GM19023 (cell line): ENCODE data around the gene CETN2.

Source experiments
- ATAC-seq: cut with Tn5 transposase; IDR thresholded peaks from one replicate; pipeline ENCODE4 v1.9.1; 2021; ENCODE audit warnings: mild to moderate bottlenecking, moderate library complexity; ENCODE audit not compliant: unreplicated experiment

The CETN2 gene

GRCh38 chrX:152833378-152833777, 2.8 kb upstream of the CETN2 start:
- ATAC-seq: no peak

DNA sequence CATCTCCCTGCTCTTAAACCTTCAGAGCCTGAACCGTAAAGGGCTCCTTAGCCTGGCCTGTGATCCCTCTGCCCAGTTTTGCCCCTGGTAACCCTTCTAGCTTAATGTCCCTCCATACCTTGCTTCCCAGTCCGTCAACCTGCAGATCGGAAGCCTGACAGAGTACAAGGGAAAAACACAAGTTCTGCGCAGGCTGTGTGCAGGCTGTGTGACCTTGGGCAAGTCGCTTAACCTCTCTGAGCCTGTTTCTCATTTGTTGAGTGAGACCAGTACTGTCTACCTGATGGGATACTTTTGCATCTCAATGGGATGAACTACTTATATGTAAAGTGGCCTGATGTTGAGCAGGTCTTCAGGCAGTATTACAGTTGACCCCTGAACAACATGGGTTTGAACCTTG, 2.0 kb upstream of the CETN2 start:
- ATAC-seq: no peak

DNA sequence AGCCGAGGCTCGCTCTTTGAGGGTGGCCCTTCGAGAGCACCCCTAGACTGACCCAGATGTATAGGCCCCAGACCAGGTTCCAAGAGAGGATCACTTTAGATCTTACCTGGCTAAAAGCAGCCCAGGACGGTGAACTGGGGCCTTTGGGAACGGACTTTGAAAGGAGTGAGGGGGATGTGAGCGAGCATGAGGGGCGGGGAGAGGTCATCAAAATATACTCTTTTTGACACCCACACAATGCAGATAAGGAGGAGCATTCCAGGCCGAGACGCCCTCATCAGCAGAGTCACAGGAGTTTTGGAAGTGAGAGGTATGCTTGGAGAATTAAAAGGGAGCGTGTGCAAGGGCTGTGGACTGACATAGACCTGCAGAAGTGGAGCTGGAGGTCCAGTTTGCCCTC, 834 bp upstream of the CETN2 start:
- ATAC-seq: no peak

DNA sequence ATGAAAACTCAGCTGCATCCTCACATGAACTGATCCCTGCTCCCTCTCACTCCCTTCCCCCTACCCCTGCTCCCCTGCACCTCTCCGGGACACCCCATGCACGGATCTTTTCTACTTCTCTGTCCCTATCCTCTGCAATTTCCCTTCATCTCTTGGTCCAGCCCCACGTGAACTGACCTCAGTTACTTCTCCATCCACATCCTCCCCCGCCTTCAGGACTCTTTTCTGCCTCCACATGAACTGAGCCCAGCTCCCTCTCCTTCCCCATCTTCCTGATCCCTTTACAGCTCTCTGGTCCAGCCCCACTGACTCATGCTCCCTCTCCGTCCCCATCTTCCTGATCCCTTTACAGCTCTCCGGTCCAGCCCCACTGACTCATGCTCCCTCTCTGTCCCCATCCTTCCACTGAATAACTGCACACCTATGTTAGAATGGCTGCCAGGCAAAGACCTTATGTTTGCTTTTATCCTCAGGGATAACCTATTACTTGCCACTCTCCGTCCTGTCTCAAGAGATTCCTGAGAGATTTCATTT, 5.6 kb downstream of the CETN2 start:
- no peak for ATAC-seq

DNA sequence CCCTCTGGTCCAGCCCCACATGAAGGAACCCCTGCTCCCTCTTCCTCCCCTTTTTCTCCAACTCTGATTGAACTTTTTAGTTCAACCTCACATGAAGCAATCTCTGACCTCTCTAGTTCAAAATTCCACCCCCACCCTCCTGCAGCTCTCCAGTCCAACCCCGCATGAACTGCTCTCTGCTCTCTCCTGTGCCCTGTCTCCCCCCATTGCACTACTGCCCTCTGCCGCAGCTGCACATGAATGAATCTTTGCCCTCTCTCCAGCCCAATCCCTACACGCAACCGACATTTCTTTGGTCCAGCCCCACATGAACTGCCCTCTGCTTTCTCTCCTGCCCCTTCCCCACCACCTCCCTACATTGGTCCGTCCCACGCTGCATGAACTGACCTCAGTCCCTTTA, 6.9 kb downstream of the CETN2 start:
- ATAC-seq: no peak

GRCh38 chrX:152822383-152823086, 8.0 kb downstream of the CETN2 start:
- ATAC-seq: no peak

DNA sequence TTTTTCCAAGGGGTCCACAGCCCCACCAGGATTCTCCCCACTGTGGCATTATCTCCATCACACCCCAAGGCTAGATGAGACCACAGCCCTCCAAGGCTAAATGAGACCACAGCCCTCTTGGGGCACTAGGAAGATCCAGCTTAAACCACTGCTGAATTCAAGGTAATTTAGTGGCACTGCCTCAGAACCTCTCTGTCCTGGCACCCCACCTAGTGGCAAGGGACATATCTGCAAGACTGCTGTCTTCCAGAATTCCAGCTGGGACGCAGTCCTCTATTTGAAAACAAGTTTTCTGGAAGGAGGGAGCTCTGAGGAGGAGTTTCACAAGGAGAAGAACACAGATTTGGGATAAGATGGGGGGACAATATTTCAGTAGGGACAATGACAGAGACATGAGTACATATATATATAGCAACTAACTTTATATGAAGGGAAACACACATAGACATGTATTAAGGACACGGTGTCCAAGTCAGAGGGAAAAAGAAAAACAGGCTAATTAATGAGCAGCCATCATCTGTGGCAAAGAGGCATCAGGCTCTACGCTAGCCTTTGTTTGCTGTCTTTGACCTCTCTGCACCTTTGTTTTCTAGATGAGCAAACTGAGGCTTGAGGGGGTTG, 9.3 kb downstream of the CETN2 start:
- ATAC-seq: no peak

DNA sequence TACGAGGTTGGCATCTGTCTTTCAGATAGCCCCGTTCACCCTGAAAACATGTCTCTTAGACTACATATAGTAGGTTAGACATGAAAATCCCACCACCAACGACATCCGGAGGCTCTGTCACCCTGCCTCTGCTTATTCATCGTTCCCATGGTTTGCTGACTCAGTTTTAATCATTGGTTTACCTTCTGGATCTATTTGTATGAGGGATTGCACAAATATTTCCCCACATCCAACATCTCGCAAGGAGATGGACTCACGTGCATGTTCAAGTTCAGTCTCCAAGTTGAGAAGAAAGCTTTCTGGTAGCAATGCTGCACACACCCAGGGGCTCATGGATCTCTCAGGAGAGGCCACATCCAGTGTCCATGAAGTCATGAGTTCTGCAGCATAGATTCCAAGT, 10.8 kb downstream of the CETN2 start:
- ATAC-seq: no peak

GRCh38 chrX:152819266-152819665, 11.3 kb downstream of the CETN2 start:
- ATAC-seq: no peak

DNA sequence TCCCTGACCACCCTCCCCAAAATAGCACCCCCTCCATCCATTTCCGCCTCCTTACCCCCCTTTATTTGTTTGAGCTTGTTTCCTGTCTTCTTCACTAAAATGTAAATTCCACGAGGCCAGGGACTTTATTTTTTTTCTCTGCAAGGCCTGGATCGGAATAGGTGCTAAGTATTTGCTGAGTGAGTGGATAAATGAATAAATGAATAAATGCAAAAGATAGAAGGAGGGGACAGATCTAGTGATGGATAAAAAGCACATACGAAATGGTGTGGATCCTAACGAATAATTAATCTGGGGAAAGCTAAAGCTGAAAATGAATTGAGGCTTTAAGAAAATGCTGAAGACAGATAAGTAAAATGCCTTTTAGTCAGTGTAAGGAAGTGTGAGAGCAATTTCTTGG, 12.2 kb downstream of the CETN2 start:
- ATAC-seq: no peak

GRCh38 chrX:152817078-152817764, 13.3 kb downstream of the CETN2 start:
- no peak for ATAC-seq

GRCh38 chrX:152814048-152814447, 16.5 kb downstream of the CETN2 start:
- ATAC-seq: no peak

DNA sequence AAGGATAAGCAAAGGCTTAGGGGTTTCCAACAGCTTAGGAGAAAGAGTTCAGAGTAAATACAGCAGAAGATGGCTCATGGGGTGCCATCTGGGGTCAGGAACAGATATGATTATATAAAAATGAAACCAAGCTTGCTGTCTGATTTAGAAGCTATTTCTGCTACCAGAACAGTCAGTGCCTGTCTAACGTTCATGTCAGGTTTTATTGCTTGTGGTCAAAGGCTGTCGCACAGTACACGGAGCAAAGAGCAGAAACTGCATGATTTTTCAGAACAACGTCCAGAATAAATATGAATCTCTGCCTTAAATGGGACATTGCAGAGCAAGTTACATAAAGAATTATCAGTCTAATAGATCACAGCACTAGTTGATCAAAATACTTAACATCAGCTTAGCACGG, 17.4 kb downstream of the CETN2 start:
- no peak for ATAC-seq

- no peak for ATAC-seq
Measured at GRCh38 chrX:152810403-152810802, 20.2 kb downstream of the CETN2 start.

DNA sequence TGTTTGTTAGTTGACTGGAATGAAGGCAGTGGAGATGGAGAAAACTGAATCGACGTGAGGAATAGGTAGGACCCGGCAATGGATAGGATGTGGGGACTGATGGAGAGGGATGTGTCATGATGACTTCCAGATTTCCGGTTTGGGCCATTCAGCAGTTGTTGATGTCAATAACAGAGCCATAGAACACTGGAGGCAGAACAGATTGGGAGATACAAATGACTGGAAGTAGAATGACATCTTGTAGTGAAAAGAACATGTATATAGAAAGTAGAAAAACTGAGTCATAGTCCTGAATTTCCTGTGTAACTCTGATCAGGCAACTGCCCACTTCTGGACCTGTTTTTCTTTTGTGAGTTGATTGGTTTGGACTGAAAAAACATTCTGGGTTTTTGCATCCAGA, 24.5 kb downstream of the CETN2 start:
- ATAC-seq: no peak

DNA sequence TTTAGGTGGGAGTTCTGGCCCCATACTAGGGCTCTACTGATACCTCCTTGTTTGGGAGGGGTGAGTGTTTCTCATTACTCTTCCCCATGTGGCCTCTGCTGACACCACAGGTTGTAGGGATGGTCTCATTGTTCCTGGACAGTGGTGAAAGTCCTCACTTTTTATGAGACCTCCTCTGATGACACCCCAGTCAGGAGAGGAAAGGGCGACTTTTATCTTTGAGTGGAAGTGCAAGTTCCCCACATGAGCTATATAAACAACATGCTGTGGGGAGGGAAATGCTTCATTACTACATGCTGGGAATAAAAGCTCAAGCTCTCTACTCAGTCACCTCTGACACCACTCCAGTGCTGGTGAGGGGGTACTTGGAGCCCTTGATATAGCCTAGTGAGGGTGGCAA, 31.6 kb downstream of the CETN2 start:
- no peak for ATAC-seq

GRCh38 chrX:152787062-152787461, 43.5 kb downstream of the CETN2 start:
- peak; percentile 90 for ATAC-seq
